ENCODE results near the gene ARRB1.
A peak's percentile ranks its signal among the peaks of the same experiment; 100 is the strongest.
"Not testable (repeated sequence)": the region's sequence is repeated elsewhere in the genome, so short reads cannot be mapped to it uniquely, and the experiment has no call there.

ARRB1 gene

GRCh38 chr11:75298191-75298975, 53.1 kb downstream of the ARRB1 start:
- DNase-seq, result no peak

GRCh38 chr11:75293903-75294302, 57.6 kb downstream of the ARRB1 start:
- DNase-seq, result no peak

GRCh38 chr11:75292943-75293342, 58.5 kb downstream of the ARRB1 start:
- DNase-seq, result no peak

GRCh38 chr11:75291741-75292140, 59.7 kb downstream of the ARRB1 start:
- no peak for DNase-seq

- DNase-seq, result no peak
Measured at GRCh38 chr11:75289919-75290318, 61.5 kb downstream of the ARRB1 start.

GRCh38 chr11:75289511-75289760, 62.0 kb downstream of the ARRB1 start:
- DNase-seq, result no peak

GRCh38 chr11:75287579-75287978, 63.9 kb downstream of the ARRB1 start:
- no peak for DNase-seq

GRCh38 chr11:75286826-75287465, 64.5 kb downstream of the ARRB1 start:
- DNase-seq, result no peak

GRCh38 chr11:75285776-75286360, 65.6 kb downstream of the ARRB1 start:
- no peak for DNase-seq

- no peak for DNase-seq
Measured at GRCh38 chr11:75283391-75283931, 68.0 kb downstream of the ARRB1 start.

- no peak for DNase-seq
Measured at GRCh38 chr11:75281469-75282095, 69.9 kb downstream of the ARRB1 start.

- DNase-seq, result no peak
Measured at GRCh38 chr11:75280770-75281468, 70.5 kb downstream of the ARRB1 start.

- peak; percentile 24 for DNase-seq
Measured at GRCh38 chr11:75280227-75280701, 71.2 kb downstream of the ARRB1 start.

- DNase-seq, result no peak
Measured at GRCh38 chr11:75279273-75279672, 72.2 kb downstream of the ARRB1 start.

GRCh38 chr11:75277991-75278790, 73.3 kb downstream of the ARRB1 start:
- DNase-seq, result no peak

GRCh38 chr11:75277211-75277805, 74.2 kb downstream of the ARRB1 start:
- no peak for DNase-seq

GRCh38 chr11:75276686-75277085, 74.8 kb downstream of the ARRB1 start:
- DNase-seq, result no peak

GRCh38 chr11:75276186-75276585, 75.3 kb downstream of the ARRB1 start:
- no peak for DNase-seq

- peak; percentile 66 for DNase-seq
Measured at GRCh38 chr11:75275581-75275980, 75.9 kb downstream of the ARRB1 start.

- not testable (repeated sequence) for DNase-seq
Measured at GRCh38 chr11:75274716-75275115, 76.7 kb downstream of the ARRB1 start.
